HG03097 (cell line): ENCODE measurements around the gene RNFT2.

Experiments used
- ATAC-seq: cut with Tn5 transposase; IDR thresholded peaks from one replicate; pipeline ENCODE4 v1.9.1; 2021; ENCODE audit not compliant: unreplicated experiment, low FRiP score

The RNFT2 gene

GRCh38 chr12:116737774-116738657 lies at the start of gene RNFT2, which contains the start of gene SPRING1:
Gene RNFT2, plus strand, starts transcription at chr12:116738315. Its CDS starts 2,183 bp downstream, at chr12:116740498.
Gene SPRING1, minus strand, starts transcription at chr12:116738069. Its CDS starts 169 bp downstream, at chr12:116737900.
- peak; percentile 98 for ATAC-seq

- no peak for ATAC-seq
These were observed 48.6 kb upstream of the RNFT2 start for GRCh38 chr12:116689521-116689920.

GRCh38 chr12:116689979-116690744 lies 48.0 kb upstream of the RNFT2 start:
- ATAC-seq, result no peak

GRCh38 chr12:116691205-116691604 lies 46.9 kb upstream of the RNFT2 start:
- ATAC-seq, result no peak

GRCh38 chr12:116691636-116692035 lies 46.5 kb upstream of the RNFT2 start:
- no peak for ATAC-seq

GRCh38 chr12:116692605-116693004 lies 45.5 kb upstream of the RNFT2 start:
- ATAC-seq, result no peak

GRCh38 chr12:116693286-116694227 lies 44.6 kb upstream of the RNFT2 start:
- no peak for ATAC-seq

GRCh38 chr12:116694653-116695463 lies 43.3 kb upstream of the RNFT2 start:
- ATAC-seq, result no peak

- ATAC-seq, result no peak
These were observed 42.7 kb upstream of the RNFT2 start for GRCh38 chr12:116695464-116695725.

GRCh38 chr12:116697305-116697704 lies 40.8 kb upstream of the RNFT2 start:
- ATAC-seq, result no peak

- ATAC-seq, result no peak
These were observed 40.4 kb upstream of the RNFT2 start for GRCh38 chr12:116697716-116698115.

- ATAC-seq, result no peak
These were observed 40.0 kb upstream of the RNFT2 start for GRCh38 chr12:116698116-116698515.

GRCh38 chr12:116698554-116699075 lies 39.5 kb upstream of the RNFT2 start:
- ATAC-seq, result no peak

GRCh38 chr12:116700066-116700465 lies 38.0 kb upstream of the RNFT2 start:
- ATAC-seq, result no peak

- no peak for ATAC-seq
These were observed 36.7 kb upstream of the RNFT2 start for GRCh38 chr12:116701432-116701831.

- no peak for ATAC-seq
These were observed 34.8 kb upstream of the RNFT2 start for GRCh38 chr12:116703214-116703795.

GRCh38 chr12:116707751-116708150 lies 30.4 kb upstream of the RNFT2 start:
- ATAC-seq, result no peak

- no peak for ATAC-seq
These were observed 29.0 kb upstream of the RNFT2 start for GRCh38 chr12:116708826-116709756.
